HG03575 (cell line): ENCODE results near the gene SPOCK1.
"Not testable (repeated sequence)": the region's sequence is repeated elsewhere in the genome, so short reads cannot be mapped to it uniquely, and the experiment has no call there.

ENCODE experiments used
- ATAC-seq: cut with Tn5 transposase; IDR thresholded peaks from one replicate; pipeline ENCODE4 v1.9.1; 2021; ENCODE audit not compliant: unreplicated experiment, insufficient number of reproducible peaks, low FRiP score; ENCODE audit errors: extremely low read depth

The SPOCK1 gene

GRCh38 chr5:137263371-137264005, 235.6 kb downstream of the SPOCK1 start:
- ATAC-seq, result no peak

- no peak for ATAC-seq
Measured at GRCh38 chr5:137262818-137263217, 236.3 kb downstream of the SPOCK1 start.

- no peak for ATAC-seq
Measured at GRCh38 chr5:137260820-137261695, 238.1 kb downstream of the SPOCK1 start.

GRCh38 chr5:137259115-137259514, 240.0 kb downstream of the SPOCK1 start:
- not testable (repeated sequence) for ATAC-seq

- ATAC-seq, result no peak
Measured at GRCh38 chr5:137254119-137255090, 244.7 kb downstream of the SPOCK1 start.

- no peak for ATAC-seq
Measured at GRCh38 chr5:137252512-137252911, 246.6 kb downstream of the SPOCK1 start.

- no peak for ATAC-seq
Measured at GRCh38 chr5:137250421-137250820, 248.7 kb downstream of the SPOCK1 start.

- no peak for ATAC-seq
Measured at GRCh38 chr5:137248527-137248926, 250.6 kb downstream of the SPOCK1 start.

GRCh38 chr5:137245438-137245837, 253.7 kb downstream of the SPOCK1 start:
- no peak for ATAC-seq

- ATAC-seq, result no peak
Measured at GRCh38 chr5:137240285-137240684, 258.8 kb downstream of the SPOCK1 start.

GRCh38 chr5:137236849-137237507, 262.1 kb downstream of the SPOCK1 start:
- no peak for ATAC-seq

- no peak for ATAC-seq
Measured at GRCh38 chr5:137236252-137236651, 262.9 kb downstream of the SPOCK1 start.

- ATAC-seq, result no peak
Measured at GRCh38 chr5:137234973-137235943, 263.9 kb downstream of the SPOCK1 start.

- no peak for ATAC-seq
Measured at GRCh38 chr5:137233726-137234125, 265.4 kb downstream of the SPOCK1 start.

GRCh38 chr5:137233304-137233703, 265.8 kb downstream of the SPOCK1 start:
- ATAC-seq, result not testable (repeated sequence)

GRCh38 chr5:137231540-137231939, 267.6 kb downstream of the SPOCK1 start:
- no peak for ATAC-seq

GRCh38 chr5:137228816-137229215, 270.3 kb downstream of the SPOCK1 start:
- ATAC-seq, result no peak

- ATAC-seq, result no peak
Measured at GRCh38 chr5:137226081-137226480, 273.0 kb downstream of the SPOCK1 start.
